Adrenal gland (tissue), 12 donors: ENCODE data around the gene PCNX2. TPM values are rescaled to one million over a fixed set of nuclear protein-coding genes. Genes with fewer than 3 reads are reported as not detected.

ENCODE experiments used
- DNase-seq, 7 donors: peaks; one replicate each; pipeline ENCODE4 v3.0.0-alpha.2; 2019 to 2020
- H3K27ac ChIP-seq, 5 donors: fragments of 200-600 bp; sonication (generic) in 4 of 5; 1 replicate in 3 of 5; 2 replicates in 2 of 5; pipeline versions ENCODE4 v1.5.1 to v1.8.0; 2016 to 2020; ENCODE audit warnings: mild to moderate bottlenecking in 1 of 5
- H3K27me3 ChIP-seq: fragments of 200-600 bp; 2 replicates; pipeline ENCODE4 v1.8.0; 2021
- H3K36me3 ChIP-seq, 2 donors: fragments of 200-600 bp; replicated peaks in 1 of 2; 1 replicate in 1 of 2; 2 replicates in 1 of 2; pipeline versions ENCODE4 v1.5.1 to v1.8.0; 2018 to 2022
- H3K4me1 ChIP-seq, 2 donors: fragments of 200-600 bp; replicated peaks in 1 of 2; 1 replicate in 1 of 2; 2 replicates in 1 of 2; pipeline versions ENCODE4 v1.5.1 to v1.8.0; 2018 to 2021
- H3K4me3 ChIP-seq, 4 donors: fragments of 200-600 bp; sonication (generic) in 3 of 4; one replicate each; pipeline ENCODE4 v1.5.1; 2016 to 2018
- H3K9me3 ChIP-seq, 3 donors: fragments of 200-600 bp; sonication (generic) in 1 of 3; replicated peaks in 1 of 3; 1 replicate in 2 of 3; 2 replicates in 1 of 3; pipeline versions ENCODE4 v1.5.1 to v1.8.0; 2016 to 2021
- POLR2A ChIP-seq, 2 donors: fragments of 450-650 bp; IDR thresholded peaks; one replicate each; pipeline ENCODE4 v1.6.1; 2017; ENCODE audit warnings: antibody characterized with exemption in 2 of 2, mild to moderate bottlenecking in 2 of 2, moderate library complexity in 1 of 2
- WGBS, 4 donors: extraction: QIAGEN DNeasy Blood & Tissue Kit in 2 of 4; methylation state at CpG; one replicate each; pipeline versions ENCODE4 v1.1.5 to v1.1.7; 2013 to 2017; 5-methylcytosine and 5-hydroxymethylcytosine counted together
- intact Hi-C, 2 donors: fragments of 100-400 bp; cut with DNase I; formaldehyde crosslinking; loops; one replicate each; pipeline versions ENCODE4 v1.14.1 to v1.15.0; 2022 to 2023
- polyA plus RNA-seq, 3 donors: library from polyadenylated mRNA; stranded (reverse); fragments of 200-250 nt in 2 of 3; fragments of 350-450 nt in 1 of 3; fragmentation: Illumina TruSeq in 1 of 3; extraction: RNeasy Lipid Tissue Mini Kit (QIAGEN cat#74804) in 1 of 3; gene quantifications; one replicate each; pipeline ENCODE4 v1.2.3, GENCODE V29; 2013 to 2014
- total RNA-seq, 9 donors: library from RNA; depleted of rRNA in 4 of 9; stranded (reverse); fragments of >200 nt in 4 of 9; fragments of 120-200 nt in 1 of 9; fragmentation: NEBNext Ultra II Directional in 1 of 9; extraction: Animal tissue kit (Norgen Biotek cat#: 25700) in 1 of 9; gene quantifications; one replicate each; pipeline versions ENCODE4 v1.1.0 to v1.2.4, GENCODE V29; 2013 to 2023
- TF ChIP-seq, protein P1 (sequence below), 6 experiments: fragments of 450-650 bp in 4 of 6; fragments of 200-600 bp in 2 of 6; sonication (generic) in 1 of 6; IDR thresholded peaks; 1 replicate in 5 of 6; 2 replicates in 1 of 6; pipeline versions ENCODE4 v1.5.1 to v1.8.0; 2016 to 2021; ENCODE audit warnings: antibody characterized with exemption in 6 of 6, mild to moderate bottlenecking in 2 of 6, moderate library complexity in 1 of 6
- donor health status: healthy with polysubstance abuse.
- donor health status: Bipolar disorder and iron deficiency.
- donor health status: DM: yes; HTN: yes; CAD: no.
- donor health status: DM: no; HTN: no; CAD: no.
- donor health status: DM: no; HTN: no; CAD: no.
- donor health status: DM: yes; HTN: yes; CAD: no.

The PCNX2 gene
- total and polyA plus RNA-seq, 12 donors = 2.2 to 14.5 (median 5.5) TPM

DNA sequence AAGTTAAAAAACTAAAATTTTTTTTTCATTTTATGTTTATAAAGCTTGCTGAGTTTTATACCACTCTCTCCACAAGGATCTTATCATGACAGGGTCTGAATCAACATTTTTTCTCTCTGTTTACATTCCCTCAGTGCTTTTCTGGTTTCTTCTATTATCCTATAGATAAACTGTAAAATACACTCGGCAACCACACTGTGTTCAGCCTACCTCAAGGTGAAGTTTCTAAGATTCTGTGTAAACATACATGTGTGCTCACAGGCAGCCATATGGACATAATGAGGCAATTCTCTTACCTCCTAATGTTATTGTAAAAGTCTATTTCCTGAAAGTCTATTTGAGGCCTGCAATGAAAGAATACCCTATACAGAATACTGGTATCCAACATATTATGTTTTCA, 230.5 kb downstream of the PCNX2 start:
- intact Hi-C loops = no loop called here
- TF ChIP-seq, protein P1, sequence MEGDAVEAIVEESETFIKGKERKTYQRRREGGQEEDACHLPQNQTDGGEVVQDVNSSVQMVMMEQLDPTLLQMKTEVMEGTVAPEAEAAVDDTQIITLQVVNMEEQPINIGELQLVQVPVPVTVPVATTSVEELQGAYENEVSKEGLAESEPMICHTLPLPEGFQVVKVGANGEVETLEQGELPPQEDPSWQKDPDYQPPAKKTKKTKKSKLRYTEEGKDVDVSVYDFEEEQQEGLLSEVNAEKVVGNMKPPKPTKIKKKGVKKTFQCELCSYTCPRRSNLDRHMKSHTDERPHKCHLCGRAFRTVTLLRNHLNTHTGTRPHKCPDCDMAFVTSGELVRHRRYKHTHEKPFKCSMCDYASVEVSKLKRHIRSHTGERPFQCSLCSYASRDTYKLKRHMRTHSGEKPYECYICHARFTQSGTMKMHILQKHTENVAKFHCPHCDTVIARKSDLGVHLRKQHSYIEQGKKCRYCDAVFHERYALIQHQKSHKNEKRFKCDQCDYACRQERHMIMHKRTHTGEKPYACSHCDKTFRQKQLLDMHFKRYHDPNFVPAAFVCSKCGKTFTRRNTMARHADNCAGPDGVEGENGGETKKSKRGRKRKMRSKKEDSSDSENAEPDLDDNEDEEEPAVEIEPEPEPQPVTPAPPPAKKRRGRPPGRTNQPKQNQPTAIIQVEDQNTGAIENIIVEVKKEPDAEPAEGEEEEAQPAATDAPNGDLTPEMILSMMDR (IDR thresholded peaks at IDR 0.05) = no peak
- TF ChIP-seq POLR2A (IDR thresholded peaks at IDR 0.05) = no peak
- no peaks in the 10 kb centered on the region for H3K27me3 ChIP-seq
- H3K4me3 ChIP-seq = no peak overlapping the region
- no peaks in the 10 kb centered on the region for H3K4me1 ChIP-seq
- H3K36me3 ChIP-seq = no peaks in the 10 kb centered on the region
- no peaks in the 10 kb centered on the region for H3K9me3 ChIP-seq
- DNase-seq = no peak
- H3K27ac ChIP-seq = no peak overlapping the region
- 82 to 98% (median 88%) methylated on average over 1 of the region's 1 CpG for WGBS, 4 donors

DNA sequence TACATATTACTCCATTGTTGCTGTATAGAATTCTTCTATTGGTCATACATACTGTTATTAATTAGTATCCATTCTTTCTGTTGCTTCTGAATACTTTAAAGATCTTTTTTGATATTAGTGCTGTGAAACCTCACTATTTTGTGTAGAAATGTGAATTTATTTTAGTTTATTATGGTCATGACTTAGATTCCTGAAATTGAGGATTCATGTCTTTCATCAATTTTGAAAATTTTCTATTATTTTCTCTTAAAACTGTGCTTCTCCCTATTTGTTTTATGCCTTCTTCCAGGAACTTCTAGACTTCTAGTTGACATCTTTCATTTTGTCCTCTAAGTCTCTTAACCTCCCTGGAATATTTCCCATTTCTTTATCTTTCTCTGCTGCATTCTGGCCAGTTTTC, 232.1 kb downstream of the PCNX2 start:
- H3K4me1 ChIP-seq = no peaks in the 10 kb centered on the region
- no peak for TF ChIP-seq POLR2A (IDR thresholded peaks at IDR 0.05)
- TF ChIP-seq, protein P1 (IDR thresholded peaks at IDR 0.05) = no peak
- no peaks in the 10 kb centered on the region for H3K27me3 ChIP-seq
- H3K36me3 ChIP-seq = no peaks in the 10 kb centered on the region
- intact Hi-C loops = no loop called here
- H3K4me3 ChIP-seq = no peak overlapping the region
- H3K27ac ChIP-seq = no peak overlapping the region
- H3K9me3 ChIP-seq = no peaks in the 10 kb centered on the region
- DNase-seq = no peak

DNA sequence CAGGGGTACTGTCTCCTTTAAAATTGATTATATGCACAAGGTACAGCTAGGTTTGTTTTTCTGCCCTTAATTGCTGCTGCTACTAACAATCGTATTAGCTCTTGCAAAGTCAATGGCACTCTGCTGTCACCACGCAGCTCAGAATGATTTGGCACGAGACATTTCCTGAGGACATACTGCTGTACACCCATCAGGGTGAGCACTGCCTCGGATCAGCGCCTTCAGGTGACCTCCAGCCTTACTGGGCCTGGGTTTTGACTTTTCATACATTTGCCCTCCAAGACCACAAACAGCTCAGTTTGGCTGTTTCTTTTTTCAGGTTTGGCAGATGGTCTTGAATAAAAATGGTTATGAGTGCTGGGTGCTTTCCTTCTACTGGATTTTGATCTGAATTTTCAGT, 234.3 kb downstream of the PCNX2 start:
- intact Hi-C loops = no loop called here
- WGBS, 4 donors = 76 to 80% (median 78%) methylated on average over 5 of the region's 5 CpGs
- H3K4me3 ChIP-seq = no peak overlapping the region
- TF ChIP-seq POLR2A (IDR thresholded peaks at IDR 0.05) = no peak
- TF ChIP-seq, protein P1 (IDR thresholded peaks at IDR 0.05) = no peak
- H3K27ac ChIP-seq = no peak overlapping the region
- no peaks in the 10 kb centered on the region for H3K4me1 ChIP-seq
- no peaks in the 10 kb centered on the region for H3K9me3 ChIP-seq
- DNase-seq = no peak
- no peaks in the 10 kb centered on the region for H3K36me3 ChIP-seq
- H3K27me3 ChIP-seq = no peaks in the 10 kb centered on the region

DNA sequence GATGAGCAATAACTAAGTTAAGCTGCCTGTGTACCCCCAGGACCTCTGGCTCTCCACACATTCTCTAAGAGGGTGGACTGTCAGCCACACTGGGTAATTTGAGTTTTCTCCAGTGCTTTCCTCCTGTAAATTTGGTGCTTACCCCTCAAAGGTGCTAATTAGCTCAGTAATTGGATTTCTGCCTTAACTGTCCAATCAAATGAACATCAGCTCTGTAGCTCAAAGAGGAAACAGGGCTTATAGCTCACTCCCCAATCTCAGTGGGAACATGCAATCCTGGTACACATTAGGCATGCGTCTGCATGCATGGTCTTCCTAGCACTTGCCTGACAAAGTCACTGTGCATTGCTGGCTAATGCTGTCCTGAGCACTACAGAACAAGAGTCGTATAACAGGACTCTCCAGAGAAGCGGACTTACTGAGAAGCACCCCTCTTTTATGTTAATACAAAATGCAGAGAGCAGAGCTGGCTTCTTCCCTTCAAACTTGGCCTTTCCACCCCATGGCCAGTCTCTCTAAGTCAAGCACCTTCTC, 235.0 kb downstream of the PCNX2 start:
- DNase-seq = no peak
- Histone ChIP-seq H3K4me3 (no peak overlapping the region), H3K27ac (no peak overlapping the region), H3K4me1 (no peaks in the 10 kb centered on the region), H3K36me3 (no peaks in the 10 kb centered on the region), H3K27me3 (no peaks in the 10 kb centered on the region), H3K9me3 (no peaks in the 10 kb centered on the region)
- TF ChIP-seq, protein P1 (IDR thresholded peaks at IDR 0.05) = no peak
- TF ChIP-seq POLR2A (IDR thresholded peaks at IDR 0.05) = no peak
- 73 to 93% (median 91%) methylated on average over 3 of the region's 3 CpGs for WGBS, 4 donors
- intact Hi-C loops = no loop called here
